Vagina (tissue), 2 donors: Measurements from ENCODE around the gene EGFLAM.

Source experiments
- POLR2A ChIP-seq, 2 donors: fragments of 450-650 bp; IDR thresholded peaks; one replicate each; pipeline ENCODE4 v1.6.1; 2017; ENCODE audit warnings: antibody characterized with exemption in 2 of 2, mild to moderate bottlenecking in 2 of 2, moderate library complexity in 2 of 2
- TF ChIP-seq, protein P1 (sequence below), 3 experiments: fragments of 450-650 bp in 2 of 3; fragments of 200-600 bp in 1 of 3; sonication (generic) in 1 of 3; IDR thresholded peaks; one replicate each; pipeline ENCODE4 v1.5.1; 2017 to 2019; ENCODE audit warnings: antibody characterized with exemption in 3 of 3, mild to moderate bottlenecking in 2 of 3, moderate library complexity in 2 of 3

DNA sequence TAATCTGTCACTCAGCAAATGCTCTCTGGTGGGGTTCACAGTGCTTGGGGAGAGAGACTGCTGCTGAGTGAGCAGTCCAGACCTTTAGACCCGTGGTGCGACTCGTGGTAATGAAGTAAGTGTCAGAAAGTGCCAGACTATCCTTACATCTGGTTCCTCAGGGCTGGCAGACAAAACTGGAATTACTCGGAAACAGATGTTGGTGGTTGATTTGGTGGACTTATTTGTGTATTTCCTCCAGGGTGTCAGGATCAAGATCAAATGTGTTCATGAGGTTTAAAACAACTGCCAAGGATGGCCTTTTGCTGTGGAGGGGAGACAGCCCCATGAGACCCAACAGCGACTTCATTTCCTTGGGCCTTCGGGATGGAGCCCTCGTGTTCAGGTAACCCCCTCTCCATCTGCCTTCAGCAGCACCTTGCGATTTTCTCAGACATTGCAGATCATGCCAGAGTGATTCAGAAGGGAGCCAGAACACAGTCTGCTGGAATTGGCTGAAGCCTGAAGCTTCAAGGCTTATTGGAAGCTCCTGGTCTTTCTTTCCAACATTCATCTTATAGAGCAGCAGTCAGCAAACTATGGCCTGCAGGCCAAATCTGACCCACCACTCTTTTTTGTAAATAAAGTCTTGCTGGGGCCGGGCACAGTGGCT is 192.8 kb downstream of the EGFLAM start:
- TF ChIP-seq, protein P1, sequence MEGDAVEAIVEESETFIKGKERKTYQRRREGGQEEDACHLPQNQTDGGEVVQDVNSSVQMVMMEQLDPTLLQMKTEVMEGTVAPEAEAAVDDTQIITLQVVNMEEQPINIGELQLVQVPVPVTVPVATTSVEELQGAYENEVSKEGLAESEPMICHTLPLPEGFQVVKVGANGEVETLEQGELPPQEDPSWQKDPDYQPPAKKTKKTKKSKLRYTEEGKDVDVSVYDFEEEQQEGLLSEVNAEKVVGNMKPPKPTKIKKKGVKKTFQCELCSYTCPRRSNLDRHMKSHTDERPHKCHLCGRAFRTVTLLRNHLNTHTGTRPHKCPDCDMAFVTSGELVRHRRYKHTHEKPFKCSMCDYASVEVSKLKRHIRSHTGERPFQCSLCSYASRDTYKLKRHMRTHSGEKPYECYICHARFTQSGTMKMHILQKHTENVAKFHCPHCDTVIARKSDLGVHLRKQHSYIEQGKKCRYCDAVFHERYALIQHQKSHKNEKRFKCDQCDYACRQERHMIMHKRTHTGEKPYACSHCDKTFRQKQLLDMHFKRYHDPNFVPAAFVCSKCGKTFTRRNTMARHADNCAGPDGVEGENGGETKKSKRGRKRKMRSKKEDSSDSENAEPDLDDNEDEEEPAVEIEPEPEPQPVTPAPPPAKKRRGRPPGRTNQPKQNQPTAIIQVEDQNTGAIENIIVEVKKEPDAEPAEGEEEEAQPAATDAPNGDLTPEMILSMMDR (IDR thresholded peaks at IDR 0.05), result no peak
- no peak for TF ChIP-seq POLR2A (IDR thresholded peaks at IDR 0.05)
